ENCODE measurements around the gene RASA1.

The RASA1 gene

DNA sequence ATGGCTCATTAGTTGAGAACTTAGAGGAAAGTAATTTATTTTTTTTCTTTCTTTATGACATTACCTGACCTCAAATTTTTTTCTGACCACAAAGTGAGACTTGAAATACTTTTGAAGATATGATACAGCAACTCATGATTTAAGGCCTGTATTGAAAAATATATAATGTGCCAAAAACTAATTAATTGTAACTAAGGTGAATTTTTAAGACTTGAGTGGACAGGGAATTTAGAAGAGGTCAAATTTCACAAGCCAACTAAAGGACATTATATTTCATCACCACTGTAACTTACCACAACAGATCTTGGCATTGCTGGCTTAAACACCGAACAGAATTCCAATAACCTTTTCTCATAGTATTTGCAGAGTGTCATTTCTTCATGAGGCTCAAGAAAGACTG lies 143.2 kb downstream of the RASA1 start:
- Histone ChIP-seq H3K9me3 (ENCODE audit: control insufficient read depth in 2 of 2, low read length in 2 of 2) (no peaks in the 10 kb centered on the region), H3K9ac (ENCODE audit: low read depth in 1 of 2, low read length in 2 of 2) (no peak overlapping the region), H3K27me3 (ENCODE audit: control insufficient read depth in 2 of 2, insufficient read depth in 2 of 2, low read length in 2 of 2) (no peaks in the 10 kb centered on the region), H3K4me3 (ENCODE audit: low read length in 2 of 2) (peak overlapping the region in 1 of 2 donors; percentile 100), H3K27ac (ENCODE audit: low read depth in 2 of 2, low read length in 2 of 2) (no peak overlapping the region), H3K36me3 (ENCODE audit: control insufficient read depth in 2 of 2, insufficient read depth in 2 of 2, low read length in 2 of 2) (peaks cover 25 to 30% of the 10 kb centered on the region in 2 donors), H3K4me1 (ENCODE audit: control insufficient read depth in 2 of 2, insufficient read depth in 2 of 2, low read length in 2 of 2) (no peaks in the 10 kb centered on the region)

DNA sequence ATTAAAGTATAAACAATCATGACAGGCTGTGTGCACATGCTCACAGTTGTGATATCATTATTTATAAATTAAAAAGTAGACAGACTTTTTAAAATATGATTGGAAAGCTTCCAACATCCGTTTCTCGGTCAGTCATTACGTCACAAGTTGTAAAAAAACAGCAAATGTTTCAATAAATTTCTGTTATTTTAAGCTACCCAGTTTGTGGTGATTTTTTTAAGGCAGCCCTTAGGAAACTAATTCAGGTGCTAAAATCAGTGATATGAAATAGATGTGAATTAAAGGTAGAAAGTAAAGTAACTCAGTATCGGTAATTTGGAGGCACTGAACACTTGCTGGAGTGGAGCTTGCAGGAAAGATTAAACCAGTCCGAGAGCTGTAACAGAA lies 143.9 kb downstream of the RASA1 start:
- Histone ChIP-seq H3K4me1 (ENCODE audit: control insufficient read depth in 2 of 2, insufficient read depth in 2 of 2, low read length in 2 of 2) (no peaks in the 10 kb centered on the region), H3K27me3 (ENCODE audit: control insufficient read depth in 2 of 2, insufficient read depth in 2 of 2, low read length in 2 of 2) (no peaks in the 10 kb centered on the region), H3K4me3 (ENCODE audit: low read length in 2 of 2) (peak overlapping the region; percentile 99 to 100), H3K36me3 (ENCODE audit: control insufficient read depth in 2 of 2, insufficient read depth in 2 of 2, low read length in 2 of 2) (peaks cover 23 to 28% of the 10 kb centered on the region in 2 donors), H3K9ac (ENCODE audit: low read depth in 1 of 2, low read length in 2 of 2) (peak overlapping the region; percentile 83 to 91), H3K9me3 (ENCODE audit: control insufficient read depth in 2 of 2, low read length in 2 of 2) (no peaks in the 10 kb centered on the region), H3K27ac (ENCODE audit: low read depth in 2 of 2, low read length in 2 of 2) (peak overlapping the region; percentile 96)

DNA sequence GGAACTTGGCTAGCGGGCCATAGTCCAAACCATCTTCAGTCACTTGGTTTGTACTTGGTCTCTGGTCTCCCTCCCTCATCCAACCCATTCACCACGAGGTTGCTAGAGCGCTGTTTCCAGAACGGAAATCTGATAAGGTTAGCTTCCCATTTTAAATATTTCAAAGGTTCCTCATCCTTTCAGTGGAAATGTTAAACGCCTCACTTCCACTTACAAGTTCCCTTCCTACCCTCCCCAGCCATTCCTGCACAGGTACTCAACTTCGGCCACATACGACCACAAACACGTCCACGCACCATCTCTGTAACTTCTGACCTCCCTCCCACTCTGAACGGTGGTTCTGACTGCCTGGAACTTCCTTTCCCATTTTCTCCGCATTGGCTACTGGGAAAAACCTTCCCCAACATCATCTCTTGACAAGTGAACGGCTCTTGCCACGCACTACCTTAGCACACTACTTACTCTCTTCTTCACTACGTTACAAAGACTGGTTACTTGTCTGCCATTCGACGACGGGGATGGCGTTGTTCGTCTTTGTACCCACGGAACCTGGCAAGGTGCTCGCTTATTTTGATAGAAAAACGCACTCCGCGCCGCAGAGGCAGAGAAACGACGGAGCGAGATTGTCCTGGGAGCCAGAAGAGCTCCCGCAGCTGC lies 144.4 kb downstream of the RASA1 start:
- no peaks in the 10 kb centered on the region for H3K9me3 ChIP-seq (ENCODE audit: control insufficient read depth in 2 of 2, low read length in 2 of 2)
- H3K4me1 ChIP-seq (ENCODE audit: control insufficient read depth in 2 of 2, insufficient read depth in 2 of 2, low read length in 2 of 2): no peaks in the 10 kb centered on the region
- peak overlapping the region; percentile 96 for H3K27ac ChIP-seq (ENCODE audit: low read depth in 2 of 2, low read length in 2 of 2)
- H3K27me3 ChIP-seq (ENCODE audit: control insufficient read depth in 2 of 2, insufficient read depth in 2 of 2, low read length in 2 of 2): no peaks in the 10 kb centered on the region
- H3K9ac ChIP-seq (ENCODE audit: low read depth in 1 of 2, low read length in 2 of 2): peak overlapping the region; percentile 83 to 91
- peaks cover 18 to 23% of the 10 kb centered on the region in 2 donors for H3K36me3 ChIP-seq (ENCODE audit: control insufficient read depth in 2 of 2, insufficient read depth in 2 of 2, low read length in 2 of 2)
- peak overlapping the region; percentile 99 to 100 for H3K4me3 ChIP-seq (ENCODE audit: low read length in 2 of 2)

DNA sequence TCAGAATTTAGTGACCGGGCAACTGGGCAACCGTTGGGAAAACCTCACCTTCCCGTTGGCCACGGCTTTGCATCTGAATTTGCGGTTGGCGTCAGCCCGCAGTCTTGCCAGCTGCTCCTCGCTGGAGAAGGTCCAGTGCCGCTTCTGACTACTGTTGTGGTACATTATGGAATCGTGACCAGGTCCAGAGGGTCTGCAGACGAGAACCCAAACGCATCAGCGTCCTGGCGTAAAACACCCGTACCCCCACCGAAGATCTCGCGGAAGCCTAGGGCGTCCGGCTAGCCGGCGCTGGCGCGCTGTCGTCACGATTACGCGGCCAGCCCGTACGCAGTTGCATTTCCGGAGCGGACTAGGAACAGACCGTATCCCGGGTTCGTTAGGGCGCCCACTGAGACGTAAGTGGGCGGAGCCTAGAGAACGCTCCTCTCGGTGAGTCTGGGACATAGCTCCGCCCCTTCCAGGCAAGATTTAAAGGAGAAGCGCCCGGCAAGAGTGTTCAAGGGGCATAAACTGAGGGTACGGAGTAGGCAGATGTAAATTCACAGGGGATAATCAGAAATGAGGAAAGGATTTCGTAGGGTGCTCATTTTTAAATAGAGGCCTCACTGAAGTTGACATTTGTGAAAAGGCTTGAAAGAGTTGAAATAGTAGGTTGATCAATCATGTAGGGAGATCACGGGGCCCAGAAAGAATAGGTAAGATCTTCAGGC lies 145.1 kb downstream of the RASA1 start, which contains the start of gene CCNH:
Gene CCNH, minus strand, starts transcription at position 301 of the 713 bp plus-strand sequence. Its CDS starts 136 bp downstream, at position 165.
- Histone ChIP-seq H3K4me3 (ENCODE audit: low read length in 2 of 2) (peak within 1 kb of the TSS; percentile 99 to 100), H3K36me3 (ENCODE audit: control insufficient read depth in 2 of 2, insufficient read depth in 2 of 2, low read length in 2 of 2) (peaks cover 12 to 18% of the 10 kb centered on the region in 2 donors), H3K27ac (ENCODE audit: low read depth in 2 of 2, low read length in 2 of 2) (peak within 1 kb of the TSS; percentile 96), H3K4me1 (ENCODE audit: control insufficient read depth in 2 of 2, insufficient read depth in 2 of 2, low read length in 2 of 2) (no peaks in the 10 kb centered on the region), H3K9me3 (ENCODE audit: control insufficient read depth in 2 of 2, low read length in 2 of 2) (no peaks in the 10 kb centered on the region), H3K9ac (ENCODE audit: low read depth in 1 of 2, low read length in 2 of 2) (peak within 1 kb of the TSS; percentile 83 to 91), H3K27me3 (ENCODE audit: control insufficient read depth in 2 of 2, insufficient read depth in 2 of 2, low read length in 2 of 2) (no peaks in the 10 kb centered on the region)

DNA sequence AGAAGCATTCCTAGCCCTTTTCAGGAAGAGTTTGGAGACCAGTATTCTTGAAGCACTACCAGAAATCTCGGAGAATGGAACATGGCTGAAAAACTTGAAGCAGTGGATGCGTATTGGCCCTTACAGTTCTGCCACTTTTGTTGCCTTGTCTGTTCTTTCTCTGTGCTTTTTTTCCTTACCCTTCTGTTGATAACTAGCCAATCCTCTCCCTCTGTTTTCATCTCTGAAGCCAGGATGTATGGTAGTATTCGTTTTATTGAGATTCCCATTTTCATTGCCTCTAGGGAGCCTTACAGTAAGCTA lies 145.6 kb downstream of the RASA1 start:
- peak overlapping the region; percentile 81 to 96 for H3K27ac ChIP-seq (ENCODE audit: low read depth in 2 of 2, low read length in 2 of 2)
- H3K4me3 ChIP-seq (ENCODE audit: low read length in 2 of 2): peak overlapping the region; percentile 99 to 100
- H3K36me3 ChIP-seq (ENCODE audit: control insufficient read depth in 2 of 2, insufficient read depth in 2 of 2, low read length in 2 of 2): peaks cover 9 to 14% of the 10 kb centered on the region in 2 donors
- no peaks in the 10 kb centered on the region for H3K9me3 ChIP-seq (ENCODE audit: control insufficient read depth in 2 of 2, low read length in 2 of 2)
- no peaks in the 10 kb centered on the region for H3K27me3 ChIP-seq (ENCODE audit: control insufficient read depth in 2 of 2, insufficient read depth in 2 of 2, low read length in 2 of 2)
- H3K9ac ChIP-seq (ENCODE audit: low read depth in 1 of 2, low read length in 2 of 2): peak overlapping the region; percentile 72 to 77
- no peaks in the 10 kb centered on the region for H3K4me1 ChIP-seq (ENCODE audit: control insufficient read depth in 2 of 2, insufficient read depth in 2 of 2, low read length in 2 of 2)

DNA sequence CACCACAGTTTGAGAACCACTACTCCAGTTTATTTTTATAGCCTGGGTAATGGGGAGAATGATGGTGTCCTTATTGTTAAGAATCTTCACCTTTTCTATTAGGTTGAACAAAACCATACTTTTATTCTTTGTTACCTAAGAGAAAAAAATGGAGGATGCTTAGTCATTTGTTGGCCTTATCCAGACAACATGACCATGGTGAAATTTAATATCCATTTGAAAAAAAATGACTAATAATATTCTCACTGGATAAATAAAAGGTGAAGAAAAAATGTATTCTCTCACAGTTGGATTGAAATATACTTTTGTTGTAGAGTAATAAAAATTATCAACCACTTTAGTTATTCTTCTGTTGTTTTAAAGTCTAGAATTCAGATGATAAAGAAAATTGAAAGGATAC lies 150.8 kb downstream of the RASA1 start:
- H3K4me1 ChIP-seq (ENCODE audit: control insufficient read depth in 2 of 2, insufficient read depth in 2 of 2, low read length in 2 of 2): no peaks in the 10 kb centered on the region
- no peak overlapping the region for H3K4me3 ChIP-seq (ENCODE audit: low read length in 2 of 2)
- no peaks in the 10 kb centered on the region for H3K27me3 ChIP-seq (ENCODE audit: control insufficient read depth in 2 of 2, insufficient read depth in 2 of 2, low read length in 2 of 2)
- no peaks in the 10 kb centered on the region for H3K36me3 ChIP-seq (ENCODE audit: control insufficient read depth in 2 of 2, insufficient read depth in 2 of 2, low read length in 2 of 2)
- H3K9ac ChIP-seq (ENCODE audit: low read depth in 1 of 2, low read length in 2 of 2): no peak overlapping the region
- no peak overlapping the region for H3K27ac ChIP-seq (ENCODE audit: low read depth in 2 of 2, low read length in 2 of 2)
- H3K9me3 ChIP-seq (ENCODE audit: control insufficient read depth in 2 of 2, low read length in 2 of 2): no peaks in the 10 kb centered on the region

DNA sequence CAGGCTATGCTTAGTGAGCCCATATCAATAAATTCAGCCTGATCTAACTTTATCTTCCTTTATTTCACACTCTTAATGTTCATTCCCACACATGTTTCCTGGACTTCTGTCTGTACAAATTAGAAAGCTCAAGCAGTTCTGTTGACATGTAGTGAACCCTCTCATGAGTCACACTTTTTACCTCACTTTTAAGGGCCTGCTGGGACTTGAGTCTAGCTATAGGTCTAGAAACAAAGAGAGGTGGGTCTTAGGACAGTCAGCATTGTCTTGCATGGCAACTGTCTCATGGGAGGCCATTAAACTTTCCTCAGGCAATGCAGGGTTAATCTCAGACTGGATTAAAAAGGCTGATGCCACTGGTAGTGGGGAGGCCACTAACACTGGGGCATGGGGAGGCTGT lies 153.6 kb downstream of the RASA1 start:
- Histone ChIP-seq H3K4me3 (ENCODE audit: low read length in 2 of 2) (no peak overlapping the region), H3K27ac (ENCODE audit: low read depth in 2 of 2, low read length in 2 of 2) (no peak overlapping the region), H3K4me1 (ENCODE audit: control insufficient read depth in 2 of 2, insufficient read depth in 2 of 2, low read length in 2 of 2) (peaks cover 0 to 4% of the 10 kb centered on the region in 2 donors), H3K27me3 (ENCODE audit: control insufficient read depth in 2 of 2, insufficient read depth in 2 of 2, low read length in 2 of 2) (no peaks in the 10 kb centered on the region), H3K9ac (ENCODE audit: low read depth in 1 of 2, low read length in 2 of 2) (no peak overlapping the region), H3K9me3 (ENCODE audit: control insufficient read depth in 2 of 2, low read length in 2 of 2) (no peaks in the 10 kb centered on the region), H3K36me3 (ENCODE audit: control insufficient read depth in 2 of 2, insufficient read depth in 2 of 2, low read length in 2 of 2) (no peaks in the 10 kb centered on the region)

DNA sequence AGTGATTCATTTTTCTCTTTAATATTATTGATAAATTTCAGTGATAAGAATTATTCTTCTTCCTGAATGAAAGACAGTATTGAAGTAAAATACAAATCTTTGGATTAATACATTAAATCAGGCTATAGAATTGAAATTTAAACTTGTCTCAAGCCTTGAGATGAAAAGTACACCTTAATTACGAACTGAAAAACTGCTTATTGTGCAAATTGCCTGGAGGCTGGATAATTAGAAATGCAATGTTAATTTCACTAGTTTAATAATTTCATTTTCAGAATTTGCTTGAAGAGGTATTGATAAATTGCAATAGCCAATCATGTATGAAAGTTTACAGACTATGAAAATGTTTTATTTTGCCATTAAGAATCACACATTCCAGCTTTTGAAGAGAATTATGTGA lies 156.1 kb downstream of the RASA1 start:
- no peaks in the 10 kb centered on the region for H3K9me3 ChIP-seq (ENCODE audit: control insufficient read depth in 2 of 2, low read length in 2 of 2)
- no peak overlapping the region for H3K4me3 ChIP-seq (ENCODE audit: low read length in 2 of 2)
- no peak overlapping the region for H3K27ac ChIP-seq (ENCODE audit: low read depth in 2 of 2, low read length in 2 of 2)
- H3K9ac ChIP-seq (ENCODE audit: low read depth in 1 of 2, low read length in 2 of 2): no peak overlapping the region
- H3K27me3 ChIP-seq (ENCODE audit: control insufficient read depth in 2 of 2, insufficient read depth in 2 of 2, low read length in 2 of 2): no peaks in the 10 kb centered on the region
- H3K36me3 ChIP-seq (ENCODE audit: control insufficient read depth in 2 of 2, insufficient read depth in 2 of 2, low read length in 2 of 2): no peaks in the 10 kb centered on the region
- peaks cover 0 to 4% of the 10 kb centered on the region in 2 donors for H3K4me1 ChIP-seq (ENCODE audit: control insufficient read depth in 2 of 2, insufficient read depth in 2 of 2, low read length in 2 of 2)

DNA sequence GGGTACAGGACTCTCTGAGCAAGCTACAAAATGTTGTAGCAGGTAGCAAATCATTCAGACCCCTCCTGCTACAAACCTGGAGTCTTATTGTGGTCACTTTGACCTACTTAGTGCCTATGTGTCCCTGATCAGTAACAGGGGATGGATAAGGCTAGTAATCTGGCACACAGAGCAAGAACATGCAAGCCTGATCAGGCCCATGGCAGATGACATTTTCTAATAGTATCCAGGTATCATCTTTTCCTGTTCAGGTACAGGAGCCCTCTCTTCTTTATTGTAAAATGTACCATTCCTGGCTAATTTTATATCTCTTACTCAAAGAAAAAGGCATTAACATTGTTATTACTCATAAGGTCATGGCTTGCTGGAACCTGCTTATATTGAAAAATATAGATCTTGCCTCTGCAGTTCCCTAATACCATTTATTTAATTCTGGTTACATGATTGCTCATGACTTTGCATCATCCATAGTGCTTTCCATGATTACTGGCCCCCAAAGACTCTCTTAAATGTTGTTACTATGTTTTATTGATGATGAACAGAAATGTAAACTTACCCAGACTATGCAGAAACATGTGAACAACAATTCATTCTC lies 163.3 kb downstream of the RASA1 start:
- Histone ChIP-seq H3K4me3 (ENCODE audit: low read length in 2 of 2) (no peak overlapping the region), H3K27me3 (ENCODE audit: control insufficient read depth in 2 of 2, insufficient read depth in 2 of 2, low read length in 2 of 2) (no peaks in the 10 kb centered on the region), H3K27ac (ENCODE audit: low read depth in 2 of 2, low read length in 2 of 2) (no peak overlapping the region), H3K36me3 (ENCODE audit: control insufficient read depth in 2 of 2, insufficient read depth in 2 of 2, low read length in 2 of 2) (no peaks in the 10 kb centered on the region), H3K9ac (ENCODE audit: low read depth in 1 of 2, low read length in 2 of 2) (no peak overlapping the region), H3K9me3 (ENCODE audit: control insufficient read depth in 2 of 2, low read length in 2 of 2) (no peaks in the 10 kb centered on the region), H3K4me1 (ENCODE audit: control insufficient read depth in 2 of 2, insufficient read depth in 2 of 2, low read length in 2 of 2) (peaks cover 0 to 6% of the 10 kb centered on the region in 2 donors)

DNA sequence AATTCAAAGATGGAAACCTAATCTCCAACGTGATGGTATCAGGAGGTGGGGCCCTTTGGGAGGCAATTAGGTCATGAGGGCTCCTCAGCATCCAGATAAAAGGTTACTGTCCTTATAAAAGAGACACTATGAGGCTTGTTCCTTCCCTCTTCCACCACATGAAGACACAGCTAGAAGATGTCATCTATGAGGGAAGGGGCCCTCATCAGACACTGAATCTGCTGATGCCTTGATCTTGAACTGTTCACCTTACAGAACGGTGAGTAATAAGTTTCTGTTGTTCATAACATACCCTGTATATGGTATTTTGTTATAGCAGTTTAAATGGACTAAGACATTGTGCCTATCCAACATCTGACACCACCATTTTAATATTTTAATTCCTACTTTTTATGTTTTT lies 164.8 kb downstream of the RASA1 start:
- Histone ChIP-seq H3K27ac (ENCODE audit: low read depth in 2 of 2, low read length in 2 of 2) (no peak overlapping the region), H3K4me3 (ENCODE audit: low read length in 2 of 2) (no peak overlapping the region), H3K27me3 (ENCODE audit: control insufficient read depth in 2 of 2, insufficient read depth in 2 of 2, low read length in 2 of 2) (no peaks in the 10 kb centered on the region), H3K4me1 (ENCODE audit: control insufficient read depth in 2 of 2, insufficient read depth in 2 of 2, low read length in 2 of 2) (peaks cover 0 to 6% of the 10 kb centered on the region in 2 donors), H3K9me3 (ENCODE audit: control insufficient read depth in 2 of 2, low read length in 2 of 2) (no peaks in the 10 kb centered on the region), H3K9ac (ENCODE audit: low read depth in 1 of 2, low read length in 2 of 2) (no peak overlapping the region), H3K36me3 (ENCODE audit: control insufficient read depth in 2 of 2, insufficient read depth in 2 of 2, low read length in 2 of 2) (no peaks in the 10 kb centered on the region)

Data from mucosa of rectum (tissue), 2 donors.